CD4-positive, alpha-beta T cell treated with Interleukin-6 at 100 ng/mL for 8 hours (primary cell): ENCODE data around the gene HES1.
"Not testable (repeated sequence)": the region's sequence is repeated elsewhere in the genome, so short reads cannot be mapped to it uniquely, and the experiment has no call there.

Source experiments
- DNase-seq: peaks from one replicate; pipeline ENCODE4 v3.0.0-alpha.2; 2020; ENCODE audit warnings: mixed read lengths, low spot score

HES1 gene

GRCh38 chr3:194128202-194128918, 7.6 kb upstream of the HES1 start:
- DNase-seq, result no peak

GRCh38 chr3:194128919-194129295, 7.0 kb upstream of the HES1 start:
- DNase-seq, result not testable (repeated sequence)

GRCh38 chr3:194129581-194130133, 6.3 kb upstream of the HES1 start:
- no peak for DNase-seq

- DNase-seq, result no peak
Measured at GRCh38 chr3:194130188-194130587, 5.8 kb upstream of the HES1 start.

GRCh38 chr3:194130807-194131589, 5.0 kb upstream of the HES1 start:
- no peak for DNase-seq

GRCh38 chr3:194132465-194133286, 3.3 kb upstream of the HES1 start:
- DNase-seq, result no peak

GRCh38 chr3:194133661-194134230, 2.2 kb upstream of the HES1 start:
- no peak for DNase-seq

GRCh38 chr3:194134231-194134756, 1.7 kb upstream of the HES1 start:
- no peak for DNase-seq

GRCh38 chr3:194134757-194135515, 1.0 kb upstream of the HES1 start:
- peak; percentile 71 for DNase-seq

GRCh38 chr3:194135516-194135805, 487 bp upstream of the HES1 start:
- DNase-seq, result no peak

- DNase-seq, result no peak
Measured at GRCh38 chr3:194136519-194137007, 615 bp downstream of the HES1 start.

GRCh38 chr3:194137008-194137505, 1.1 kb downstream of the HES1 start:
- peak; percentile 8 for DNase-seq

GRCh38 chr3:194137506-194138474, 1.8 kb downstream of the HES1 start:
- DNase-seq, result no peak

- DNase-seq, result no peak
Measured at GRCh38 chr3:194138732-194139070, 2.8 kb downstream of the HES1 start.

GRCh38 chr3:194139071-194139813, 3.3 kb downstream of the HES1 start:
- no peak for DNase-seq

- DNase-seq, result no peak
Measured at GRCh38 chr3:194139814-194140391, 4.0 kb downstream of the HES1 start.

- peak; percentile 9 for DNase-seq
Measured at GRCh38 chr3:194140520-194141414, 4.8 kb downstream of the HES1 start.
